ENCODE measurements around the gene P2RX2. TPM values are rescaled to one million over a fixed set of nuclear protein-coding genes. Genes with fewer than 3 reads are reported as not detected.

The P2RX2 gene
- total RNA-seq, 2 experiments from 2014 or later: not detected

GRCh38 chr12:132615579-132616038, 3.0 kb upstream of the P2RX2 start:
- Histone ChIP-seq H3K4me1 (ENCODE audit: insufficient read depth, low read length, poor library complexity, severe bottlenecking) (peaks cover 9% of the 10 kb centered on the region), H3K36me3 (ENCODE audit: insufficient read depth, low read length) (no peaks in the 10 kb centered on the region), H2AFZ (ENCODE audit: low read length) (no peak overlapping the region), H3K4me2 (ENCODE audit: low read length) (no peak overlapping the region), H3K4me3 (ENCODE audit: low read depth, low read length, poor library complexity, severe bottlenecking) (no peak overlapping the region), H3K9me2 (ENCODE audit: insufficient read depth, low read length) (no peaks in the 10 kb centered on the region), H3K27ac (ENCODE audit: low read depth, low read length, poor library complexity, severe bottlenecking) (no peak overlapping the region), H3K79me2 (ENCODE audit: insufficient read depth, low read depth, low read length) (no peaks in the 10 kb centered on the region), H4K20me1 (ENCODE audit: insufficient read depth, low read length) (no peaks in the 10 kb centered on the region), H3K9me3 (ENCODE audit: low read length) (peaks cover 20% of the 10 kb centered on the region; the same call in 1 of the 2 replicates)
- no peak for TF ChIP-seq EZH2phosphoT487 (IDR thresholded peaks at IDR 0.05; ENCODE audit: borderline replicate concordance, low read depth, low read length)
- TF ChIP-seq CTCF (conservative IDR thresholded peaks at IDR 0.05; ENCODE audit: low read length): no peak
- intact Hi-C loops (cut with micrococcal nuclease; ENCODE audit: unreplicated experiment): loop anchor here (1.0 to 2.0 kb wide), 2 partner anchors 15 to 17 kb away; no protein-coding TSS in a partner anchor
- no peak for DNase-seq (ENCODE audit: low spot score)
- ChIA-PET CTCF (ENCODE audit: unreplicated experiment) (no interaction called here), POLR2A (interaction anchor here (1.5 to 1.7 kb wide), 2 partner anchors 18 to 19 kb away, joined by 3 to 4 read pairs; no protein-coding TSS in a partner anchor)
- no TSS peak for BruUV-seq (replicated peaks)

- Histone ChIP-seq H3K4me2 (ENCODE audit: low read length) (no peak overlapping the region), H2AFZ (ENCODE audit: low read length) (no peak overlapping the region), H3K27ac (ENCODE audit: low read depth, low read length, poor library complexity, severe bottlenecking) (no peak overlapping the region), H3K4me3 (ENCODE audit: low read depth, low read length, poor library complexity, severe bottlenecking) (no peak overlapping the region), H4K20me1 (ENCODE audit: insufficient read depth, low read length) (no peaks in the 10 kb centered on the region), H3K4me1 (ENCODE audit: insufficient read depth, low read length, poor library complexity, severe bottlenecking) (peaks cover 9% of the 10 kb centered on the region), H3K79me2 (ENCODE audit: insufficient read depth, low read depth, low read length) (no peaks in the 10 kb centered on the region), H3K9me3 (ENCODE audit: low read length) (peaks cover 20% of the 10 kb centered on the region; the same call in 1 of the 2 replicates), H3K9me2 (ENCODE audit: insufficient read depth, low read length) (no peaks in the 10 kb centered on the region), H3K36me3 (ENCODE audit: insufficient read depth, low read length) (no peaks in the 10 kb centered on the region)
- ChIA-PET CTCF (ENCODE audit: unreplicated experiment) (no interaction called here), POLR2A (interaction anchor here (0.6 to 1.7 kb wide), 4 partner anchors 9 to 51 kb away, joined by 3 to 4 read pairs (median 4); no protein-coding TSS in a partner anchor)
- BruUV-seq (replicated peaks): no TSS peak
- TF ChIP-seq EZH2phosphoT487 (IDR thresholded peaks at IDR 0.05; ENCODE audit: borderline replicate concordance, low read depth, low read length) (no peak), CTCF (conservative IDR thresholded peaks at IDR 0.05; ENCODE audit: low read length) (no peak)
- no peak for DNase-seq (ENCODE audit: low spot score)
- intact Hi-C loops (cut with micrococcal nuclease; ENCODE audit: unreplicated experiment): no loop called here
Measured at GRCh38 chr12:132617135-132617701, 1.4 kb upstream of the P2RX2 start.

Data from OCI-LY7 (cell line).